ENCODE data around the gene LRRC3B.

LRRC3B gene

DNA sequence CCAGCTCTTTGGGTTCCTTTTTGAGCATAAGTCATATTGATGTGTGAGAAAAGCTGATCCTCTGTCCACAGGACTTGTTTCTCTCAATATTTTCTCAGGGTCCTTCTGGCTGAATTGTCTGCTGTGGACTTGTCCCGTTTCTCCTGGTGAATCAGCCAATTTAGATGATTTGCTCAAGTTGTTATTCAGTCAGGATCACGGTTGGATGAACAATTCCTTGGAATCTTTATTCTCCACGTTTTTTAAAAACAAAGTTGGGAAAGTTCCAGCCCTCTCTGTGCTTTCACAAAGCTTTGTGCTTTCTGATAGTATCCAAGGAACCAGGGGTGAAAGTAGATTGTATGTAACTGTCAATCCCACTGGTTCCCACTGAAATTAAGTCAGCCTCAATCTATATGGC is 61.3 kb downstream of the LRRC3B start:
- no peak for DNase-seq (ENCODE audit: low read depth, low spot score)
- H3K4me3 ChIP-seq (ENCODE audit: low read length), result no peak overlapping the region

DNA sequence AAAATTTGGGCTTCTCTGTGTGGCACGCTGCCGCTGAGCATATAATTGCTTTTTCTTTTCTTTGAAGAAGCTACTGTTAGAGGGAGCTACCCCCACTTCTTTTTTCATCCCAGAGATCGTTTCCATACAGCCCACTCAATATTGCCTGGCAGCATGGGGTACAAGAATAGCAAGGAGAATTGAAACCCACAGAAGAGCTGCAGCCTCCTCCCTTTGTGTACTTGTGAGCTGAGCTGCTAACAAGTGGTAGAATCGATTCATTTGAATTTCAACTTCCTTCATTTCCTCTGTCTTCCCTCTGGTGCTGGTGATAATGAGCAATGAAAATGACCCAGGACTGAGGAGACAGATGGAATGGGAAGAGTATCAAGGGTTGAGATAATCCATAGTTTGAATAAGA is 64.9 kb downstream of the LRRC3B start:
- H3K4me3 ChIP-seq (ENCODE audit: low read length), result no peak overlapping the region
- no peak for DNase-seq (ENCODE audit: low read depth, low spot score)

DNA sequence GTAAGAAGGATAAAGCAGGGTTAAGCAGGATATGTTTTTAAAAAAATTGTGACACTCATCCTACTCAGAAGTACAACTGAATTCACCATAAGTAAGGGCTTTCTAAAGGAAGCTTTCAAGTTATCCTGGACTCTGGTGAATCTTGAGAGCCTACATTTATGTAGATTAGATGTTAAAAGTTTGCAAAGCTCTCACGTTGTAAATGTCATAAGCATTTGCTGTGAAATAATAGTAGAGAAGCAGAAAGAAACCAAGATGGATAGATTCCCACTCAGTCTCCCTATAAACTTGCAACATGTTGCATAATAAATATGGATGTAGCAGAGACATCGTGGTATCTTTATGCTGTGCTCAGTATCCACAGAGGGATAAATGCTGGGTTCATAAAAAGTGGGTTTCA is 77.0 kb downstream of the LRRC3B start:
- DNase-seq (ENCODE audit: low read depth, low spot score), result no peak
- no peak overlapping the region for H3K4me3 ChIP-seq (ENCODE audit: low read length)

DNA sequence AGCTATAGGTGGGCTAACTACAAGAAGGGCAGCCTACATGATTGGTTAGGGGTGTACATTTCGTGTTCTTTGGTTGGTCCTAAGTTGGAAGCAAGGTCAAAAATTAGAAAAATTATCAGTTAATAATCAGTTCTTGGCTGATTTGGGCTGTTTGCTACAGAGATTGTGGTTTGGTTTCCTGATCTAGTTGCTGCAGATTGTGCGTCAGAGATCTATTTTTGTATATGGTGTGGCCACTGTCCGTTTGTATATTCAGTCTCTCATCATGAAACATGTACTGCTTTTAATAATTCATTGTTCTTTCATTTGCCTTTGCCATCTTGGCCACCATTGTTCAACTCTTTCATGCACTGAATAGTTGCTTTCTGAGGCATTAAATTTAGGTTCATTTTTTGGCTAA is 80.9 kb downstream of the LRRC3B start:
- no peak overlapping the region for H3K4me3 ChIP-seq (ENCODE audit: low read length)
- no peak for DNase-seq (ENCODE audit: low read depth, low spot score)

DNA sequence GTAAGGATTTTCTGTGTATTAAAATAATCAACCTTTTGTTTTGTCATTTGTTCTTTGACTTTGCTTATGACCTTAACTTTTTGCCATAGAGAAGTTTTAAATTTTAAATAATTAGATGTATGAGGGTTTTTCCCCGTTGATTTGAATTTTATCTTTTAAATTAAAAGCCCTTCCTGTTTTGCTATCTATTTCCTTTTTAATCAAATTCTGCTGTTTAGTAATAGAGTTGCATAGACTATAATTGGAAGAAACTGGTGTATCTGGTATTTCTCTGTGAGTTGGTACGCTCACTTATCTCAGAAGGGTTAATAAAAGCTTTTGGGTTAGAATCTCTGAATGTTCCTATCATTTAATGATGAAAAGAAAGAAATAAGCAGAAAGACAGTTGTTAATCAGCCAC is 82.2 kb downstream of the LRRC3B start:
- no peak for DNase-seq (ENCODE audit: low read depth, low spot score)
- H3K4me3 ChIP-seq (ENCODE audit: low read length), result no peak overlapping the region

DNA sequence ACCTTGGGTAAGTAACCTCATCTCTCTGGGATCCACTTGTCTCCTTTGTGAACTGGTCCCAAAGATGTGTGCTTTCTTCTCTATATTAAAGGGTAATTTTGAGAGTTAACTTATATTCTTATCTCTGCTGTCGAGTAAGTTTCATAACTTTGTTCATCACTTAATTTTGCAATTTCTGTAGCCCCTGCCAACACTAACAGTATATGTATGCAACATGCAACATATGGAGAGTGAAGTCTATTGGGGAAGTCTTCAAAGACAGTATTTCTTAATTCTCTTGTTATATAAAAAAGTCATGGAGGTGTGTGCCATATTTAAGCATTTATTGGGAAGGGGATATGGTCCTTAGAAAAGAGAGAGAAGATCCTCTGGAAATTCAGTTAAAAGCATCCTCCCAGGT is 85.9 kb downstream of the LRRC3B start:
- no peak for DNase-seq (ENCODE audit: low read depth, low spot score)
- no peak overlapping the region for H3K4me3 ChIP-seq (ENCODE audit: low read length)

DNA sequence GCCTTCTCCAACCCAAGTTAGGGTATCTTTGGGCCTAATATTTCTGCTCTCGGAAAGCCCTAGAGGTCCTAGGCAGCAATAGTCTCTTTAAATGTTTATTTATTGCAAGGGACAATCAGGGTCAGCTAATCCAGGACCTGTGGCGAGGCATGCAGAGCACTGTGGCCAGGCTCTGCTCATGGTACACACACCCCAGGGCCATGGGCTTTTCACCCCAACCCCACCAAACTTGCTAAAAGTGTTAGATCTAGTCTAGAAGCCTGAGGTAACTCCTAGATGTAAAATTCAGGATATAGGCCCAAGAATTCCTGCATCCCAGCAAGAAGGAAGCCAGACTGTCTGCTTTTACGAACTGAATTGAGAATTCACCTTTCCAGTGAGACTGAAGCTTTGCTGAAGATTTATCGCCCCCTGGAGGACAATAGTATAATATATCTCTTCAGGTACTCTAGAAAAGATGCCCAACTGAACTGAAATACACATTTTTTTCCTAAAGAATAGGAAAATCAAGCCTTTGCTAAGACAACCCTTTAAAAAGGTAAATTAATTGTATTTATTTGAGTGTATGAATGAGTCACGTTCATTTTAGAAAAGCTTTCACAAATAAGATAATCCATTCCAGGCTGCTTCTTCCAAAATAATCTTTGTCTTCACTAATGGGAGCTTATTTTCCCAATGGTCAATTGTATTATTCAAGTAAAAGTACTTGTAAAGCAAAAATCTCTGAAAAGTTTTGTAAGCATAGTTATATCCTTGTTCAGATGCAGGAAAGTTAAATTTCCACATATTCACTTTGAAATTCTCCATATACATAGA is 89.8 kb downstream of the LRRC3B start:
- DNase-seq (ENCODE audit: low read depth, low spot score), result peak; percentile 47
- no peak overlapping the region for H3K4me3 ChIP-seq (ENCODE audit: low read length)

DNA sequence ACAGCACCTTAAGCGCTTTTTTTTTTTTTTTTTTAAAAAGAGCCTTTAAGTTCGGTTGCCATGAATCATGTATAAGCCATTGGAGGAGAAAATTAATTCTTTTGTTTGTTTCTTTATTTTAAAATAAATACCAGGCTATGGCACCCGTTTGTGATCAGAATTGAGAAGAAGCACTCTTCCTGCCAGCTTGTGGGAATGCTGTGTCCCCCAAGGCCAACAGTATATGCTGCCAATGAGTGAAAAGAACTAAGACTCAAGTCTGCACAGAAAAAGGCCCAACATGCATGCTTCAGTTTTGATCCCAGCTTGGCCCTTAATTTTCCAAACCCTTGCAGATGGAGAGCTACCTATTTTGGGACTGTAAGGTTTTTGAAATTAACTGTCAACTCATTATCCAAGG is 90.5 kb downstream of the LRRC3B start:
- DNase-seq (ENCODE audit: low read depth, low spot score), result no peak
- H3K4me3 ChIP-seq (ENCODE audit: low read length), result no peak overlapping the region

DNA sequence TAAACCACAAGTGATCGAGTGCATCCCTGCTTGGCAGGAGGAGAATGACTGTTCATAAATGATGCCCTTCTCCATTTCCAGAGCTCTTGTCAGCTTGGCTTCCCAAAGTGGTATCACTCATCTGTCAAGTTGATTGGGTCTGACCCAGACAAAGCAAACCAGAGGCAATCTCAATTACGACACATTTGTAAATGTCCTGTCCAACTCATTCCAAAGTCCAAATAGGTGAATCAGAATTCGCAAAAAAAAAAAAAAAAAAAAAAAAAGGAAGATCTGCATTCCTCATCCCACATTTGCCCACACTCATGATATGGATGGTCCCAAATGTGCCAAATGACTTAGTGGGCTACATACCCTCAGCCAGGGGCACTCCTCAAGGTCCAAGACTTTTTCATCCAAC is 91.9 kb downstream of the LRRC3B start:
- DNase-seq (ENCODE audit: low read depth, low spot score), result no peak
- H3K4me3 ChIP-seq (ENCODE audit: low read length), result no peak overlapping the region

DNA sequence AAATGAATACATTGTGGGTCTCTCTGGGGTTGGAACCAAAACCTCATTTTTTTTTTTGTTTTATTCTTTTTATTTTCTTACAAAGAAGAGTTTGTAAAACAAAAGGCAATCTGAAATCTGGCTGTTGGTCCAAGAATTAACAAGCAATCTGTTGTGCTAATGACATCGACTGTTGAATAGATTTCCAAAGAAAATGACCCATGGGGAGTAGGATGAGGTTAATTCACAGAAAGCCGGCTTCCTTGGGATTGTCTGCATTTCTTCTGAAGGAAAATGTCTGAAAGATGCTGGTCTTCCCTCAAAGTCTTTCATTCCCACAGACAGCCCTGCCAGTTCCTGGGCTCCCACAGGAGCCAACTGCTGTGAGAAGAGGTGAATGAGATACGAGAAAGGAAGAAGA is 92.9 kb downstream of the LRRC3B start:
- no peak for DNase-seq (ENCODE audit: low read depth, low spot score)
- H3K4me3 ChIP-seq (ENCODE audit: low read length), result no peak overlapping the region

DNA sequence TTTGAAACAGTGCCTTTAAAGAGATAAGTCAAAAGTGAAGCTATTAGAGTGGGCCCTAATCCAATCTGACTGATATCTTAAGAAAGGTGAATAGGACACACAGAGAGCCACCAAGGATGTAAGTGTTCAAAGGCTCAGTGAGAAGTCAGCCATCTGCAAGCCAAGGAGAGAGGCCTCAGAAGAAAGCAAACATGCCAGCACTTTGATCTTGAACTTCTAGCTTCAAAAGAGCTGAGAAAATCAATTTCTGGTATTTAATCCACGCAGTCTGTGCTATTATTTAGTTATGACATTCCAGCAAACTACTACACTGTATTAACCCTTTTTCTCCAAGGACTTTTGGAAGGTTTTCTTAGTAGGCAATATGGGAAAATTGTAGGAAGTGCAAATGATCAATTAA is 95.7 kb downstream of the LRRC3B start:
- DNase-seq (ENCODE audit: low read depth, low spot score), result no peak
- H3K4me3 ChIP-seq (ENCODE audit: low read length), result no peak overlapping the region

DNA sequence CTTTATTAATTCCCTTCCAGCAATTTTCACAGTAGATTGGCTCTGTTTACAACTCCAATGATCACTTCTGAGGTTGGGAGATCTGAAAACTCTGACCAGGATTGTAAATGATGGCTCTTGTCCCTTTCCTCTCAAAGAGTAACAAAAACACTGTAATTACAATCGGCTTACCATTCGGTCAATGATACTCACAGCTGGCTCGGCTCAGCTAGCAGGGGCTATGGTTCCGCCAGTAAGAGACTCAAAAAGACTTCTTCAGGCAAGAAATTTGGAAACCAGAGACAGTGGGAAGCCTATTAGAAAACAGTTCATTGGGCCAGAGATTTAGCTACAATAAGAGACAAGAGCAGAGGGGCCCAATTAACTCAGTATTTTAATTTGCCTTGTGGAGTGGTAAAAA is 96.6 kb downstream of the LRRC3B start:
- no peak for DNase-seq (ENCODE audit: low read depth, low spot score)

DNA sequence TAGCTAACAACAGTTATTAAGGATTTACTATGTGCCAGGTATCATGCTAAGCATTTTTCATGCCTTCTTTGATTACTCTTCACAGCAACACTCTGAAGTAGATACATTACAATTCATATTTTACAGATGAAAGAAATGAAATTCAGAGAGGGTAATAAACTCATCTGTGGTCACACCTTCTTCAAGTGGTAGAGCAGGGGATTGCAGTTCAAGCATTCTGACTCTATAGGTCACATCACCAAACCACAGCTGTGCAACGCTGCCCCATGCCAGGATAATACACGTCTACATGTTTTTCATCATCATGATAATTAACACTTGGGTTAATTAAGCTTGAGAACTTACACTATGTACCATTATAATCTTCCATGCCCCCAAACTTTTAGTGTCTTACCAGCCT is 98.5 kb downstream of the LRRC3B start:
- DNase-seq (ENCODE audit: low read depth, low spot score), result no peak
- H3K4me3 ChIP-seq (ENCODE audit: low read length), result no peak overlapping the region

More for the DNA sequence above, 96.6 kb downstream of the LRRC3B start:
- no peak overlapping the region for H3K4me3 ChIP-seq (ENCODE audit: low read length)

DNA sequence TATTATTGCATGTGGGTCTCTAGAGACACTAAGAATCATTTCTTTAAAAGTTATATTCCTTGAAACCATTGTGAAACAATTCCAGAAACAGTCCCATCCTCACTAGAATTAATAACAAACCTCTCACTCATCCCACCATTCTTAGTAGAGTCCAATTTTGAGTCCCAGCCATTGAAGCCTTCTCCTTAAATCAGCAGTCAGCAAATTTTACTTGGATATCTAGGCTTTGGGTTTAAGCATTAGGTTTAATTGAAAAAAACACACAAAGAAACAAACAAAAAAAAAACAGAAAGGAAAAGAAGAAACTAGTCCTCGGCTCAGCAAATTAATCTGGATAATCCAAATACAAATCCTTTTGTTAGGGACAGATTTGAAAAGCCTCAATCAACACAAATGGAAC is 109.3 kb downstream of the LRRC3B start:
- DNase-seq (ENCODE audit: low read depth, low spot score), result no peak
- H3K4me3 ChIP-seq (ENCODE audit: low read length), result no peak overlapping the region

DNA sequence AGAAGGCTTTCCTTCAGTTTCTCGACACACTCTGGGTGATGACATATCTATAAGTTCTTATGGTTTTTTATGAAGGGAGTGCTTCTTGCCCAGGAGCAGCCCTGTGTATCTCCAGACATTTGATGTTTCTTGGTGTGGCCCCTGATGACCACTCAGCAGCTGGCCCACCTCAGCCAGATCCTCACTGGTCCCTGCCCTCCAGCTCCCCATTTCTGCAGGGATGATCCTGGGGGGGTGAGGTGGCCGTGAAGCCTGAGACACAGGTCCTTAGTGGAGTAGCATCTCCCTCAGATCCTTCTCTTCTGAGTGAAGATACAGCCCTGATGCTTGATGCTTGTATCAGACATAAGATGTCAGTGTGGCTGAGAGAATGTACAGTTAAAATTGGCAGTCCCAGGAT is 127.7 kb downstream of the LRRC3B start:
- DNase-seq (ENCODE audit: low read depth, low spot score), result no peak
- H3K4me3 ChIP-seq (ENCODE audit: low read length), result no peak overlapping the region

DNA sequence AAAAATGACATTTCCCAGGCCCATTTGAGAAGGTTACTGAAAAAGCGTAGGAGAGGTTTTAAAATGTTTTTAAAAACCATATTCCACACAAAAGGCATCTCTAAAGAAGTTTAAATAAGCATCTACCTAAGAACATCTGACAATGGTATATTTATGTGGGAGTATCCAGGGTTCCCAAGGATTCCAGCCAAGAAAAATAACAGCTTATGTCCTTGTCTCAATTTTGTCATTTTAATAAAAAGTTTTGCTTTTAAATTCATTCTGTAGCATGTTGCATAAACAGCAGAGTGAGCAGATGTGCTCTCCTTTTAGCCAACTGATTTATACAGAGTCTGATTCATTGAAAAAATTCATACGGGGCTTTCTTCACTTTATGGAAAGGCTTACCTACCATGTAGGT is 129.9 kb downstream of the LRRC3B start:
- DNase-seq (ENCODE audit: low read depth, low spot score), result no peak
- H3K4me3 ChIP-seq (ENCODE audit: low read length), result no peak overlapping the region

DNA sequence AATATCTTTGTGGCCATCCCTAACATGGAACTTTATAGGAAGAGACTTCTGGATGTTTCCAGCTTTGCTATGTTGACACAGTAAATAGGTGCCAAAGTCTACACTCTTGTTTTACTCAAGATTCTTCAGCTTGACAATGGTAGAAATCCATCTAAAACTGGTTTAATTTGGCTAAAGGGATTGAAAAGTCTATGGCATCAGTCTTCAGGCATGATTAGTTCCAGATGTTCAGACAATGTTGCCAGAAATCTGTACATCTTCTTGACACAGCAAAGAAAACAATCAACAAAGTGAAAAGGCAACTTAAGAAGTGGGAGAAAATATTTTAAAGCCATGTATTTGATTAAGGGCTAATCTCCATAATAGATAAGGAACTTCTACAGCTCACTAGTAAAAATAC is 130.5 kb downstream of the LRRC3B start:
- no peak overlapping the region for H3K4me3 ChIP-seq (ENCODE audit: low read length)
- DNase-seq (ENCODE audit: low read depth, low spot score), result no peak

DNA sequence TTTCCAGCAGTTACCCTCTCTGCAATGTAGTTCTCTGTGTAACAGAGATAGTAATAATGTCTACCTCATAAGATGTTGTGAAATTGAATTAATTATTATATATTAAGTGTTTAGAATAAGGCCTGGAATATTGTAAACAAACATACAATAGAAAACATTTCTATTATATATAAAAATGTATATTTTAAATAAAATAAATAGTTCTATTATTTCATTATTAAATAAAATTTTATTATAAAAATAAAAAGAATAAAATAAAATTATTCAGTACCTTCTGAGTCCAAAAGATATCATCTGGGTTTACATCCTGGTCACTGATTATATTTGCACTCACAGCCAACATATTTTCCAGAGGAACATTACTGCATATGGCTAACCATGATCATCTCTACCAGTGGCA is 135.4 kb downstream of the LRRC3B start:
- no peak overlapping the region for H3K4me3 ChIP-seq (ENCODE audit: low read length)
- no peak for DNase-seq (ENCODE audit: low read depth, low spot score)
